RCC 7860 (cell line): ENCODE data around the gene TPD52L1.
"Not testable (repeated sequence)": the region's sequence is repeated elsewhere in the genome, so short reads cannot be mapped to it uniquely, and the experiment has no call there.

Source experiments
- DNase-seq: peaks from one replicate; pipeline ENCODE4 v3.0.0-alpha.2; 2015; ENCODE audit warnings: low spot score
- FAIRE-seq: peaks from 2 replicates; lab custom pipeline; 2012; peaks lifted over from hg19 to GRCh38; lab: Jason Lieb, UNC

Gene TPD52L1

GRCh38 chr6:125264476-125264875, 110.9 kb downstream of the TPD52L1 start:
- no peak for FAIRE-seq
- DNase-seq, result no peak

- DNase-seq (no peak), FAIRE-seq (no peak)
These were observed 114.4 kb downstream of the TPD52L1 start for GRCh38 chr6:125267806-125268523.

GRCh38 chr6:125268765-125269164, 115.2 kb downstream of the TPD52L1 start:
- FAIRE-seq (no peak), DNase-seq (no peak)

- DNase-seq, result no peak
- FAIRE-seq, result no peak
These were observed 115.9 kb downstream of the TPD52L1 start for GRCh38 chr6:125269328-125269985.

- DNase-seq (no peak), FAIRE-seq (no peak)
These were observed 116.8 kb downstream of the TPD52L1 start for GRCh38 chr6:125270380-125270779.

- DNase-seq, result peak; percentile 20
- no peak for FAIRE-seq
These were observed 118.0 kb downstream of the TPD52L1 start for GRCh38 chr6:125271486-125272159.

GRCh38 chr6:125273251-125273650, 119.7 kb downstream of the TPD52L1 start:
- DNase-seq, result no peak
- FAIRE-seq, result no peak

GRCh38 chr6:125273965-125274364, 120.4 kb downstream of the TPD52L1 start:
- peak; percentile 89 for DNase-seq
- FAIRE-seq, result peak; percentile 79

GRCh38 chr6:125274935-125275334, 121.4 kb downstream of the TPD52L1 start:
- DNase-seq, result no peak

GRCh38 chr6:125275779-125276178, 122.2 kb downstream of the TPD52L1 start:
- DNase-seq, result no peak
- FAIRE-seq, result no peak

More at GRCh38 chr6:125274935-125275334, 121.4 kb downstream of the TPD52L1 start:
- FAIRE-seq, result no peak

GRCh38 chr6:125277838-125278237, 124.3 kb downstream of the TPD52L1 start:
- FAIRE-seq (no peak), DNase-seq (no peak)

GRCh38 chr6:125279961-125280360, 126.4 kb downstream of the TPD52L1 start:
- no peak for FAIRE-seq
- no peak for DNase-seq

GRCh38 chr6:125280370-125281035, 126.9 kb downstream of the TPD52L1 start:
- not testable (repeated sequence) for DNase-seq, FAIRE-seq

- FAIRE-seq, DNase-seq: not testable (repeated sequence)
These were observed 128.9 kb downstream of the TPD52L1 start for GRCh38 chr6:125282470-125282869.

GRCh38 chr6:125285353-125285752, 131.8 kb downstream of the TPD52L1 start:
- DNase-seq, result no peak

GRCh38 chr6:125285936-125286335, 132.4 kb downstream of the TPD52L1 start:
- no peak for FAIRE-seq

More at GRCh38 chr6:125285353-125285752, 131.8 kb downstream of the TPD52L1 start:
- FAIRE-seq, result no peak

GRCh38 chr6:125287718-125288117, 134.1 kb downstream of the TPD52L1 start:
- FAIRE-seq, result no peak
- no peak for DNase-seq

More at GRCh38 chr6:125285936-125286335, 132.4 kb downstream of the TPD52L1 start:
- no peak for DNase-seq

- DNase-seq (no peak), FAIRE-seq (no peak)
These were observed 140.0 kb downstream of the TPD52L1 start for GRCh38 chr6:125293587-125293986.

- FAIRE-seq (no peak), DNase-seq (no peak)
These were observed 140.5 kb downstream of the TPD52L1 start for GRCh38 chr6:125294036-125294435.

- FAIRE-seq, result no peak
- no peak for DNase-seq
These were observed 141.4 kb downstream of the TPD52L1 start for GRCh38 chr6:125294925-125295324.

- FAIRE-seq, result no peak
These were observed 142.9 kb downstream of the TPD52L1 start for GRCh38 chr6:125296471-125296870.

More at GRCh38 chr6:125296471-125296870, 142.9 kb downstream of the TPD52L1 start:
- DNase-seq, result no peak
